Upper lobe of left lung (tissue), 4 donors: ENCODE results near the gene DRAXIN.

ENCODE experiments used
- POLR2A ChIP-seq, 4 donors: fragments of 450-650 bp; IDR thresholded peaks; one replicate each; pipeline ENCODE4 v1.5.1; 2016 to 2017; ENCODE audit warnings: antibody characterized with exemption in 4 of 4, mild to moderate bottlenecking in 2 of 4
- POLR2AphosphoS5 ChIP-seq, 2 donors: sonication (generic); formaldehyde crosslinking; IDR thresholded peaks; one replicate each; pipeline ENCODE4 v1.5.1; 2017; ENCODE audit warnings: antibody characterized with exemption in 2 of 2
- TF ChIP-seq, protein P1 (sequence below), 6 experiments: fragments of 450-650 bp in 4 of 6; fragments of 200-600 bp in 2 of 6; sonication (generic) in 2 of 6; IDR thresholded peaks; one replicate each; pipeline ENCODE4 v1.5.1; 2016 to 2019; ENCODE audit warnings: antibody characterized with exemption in 6 of 6

DNA sequence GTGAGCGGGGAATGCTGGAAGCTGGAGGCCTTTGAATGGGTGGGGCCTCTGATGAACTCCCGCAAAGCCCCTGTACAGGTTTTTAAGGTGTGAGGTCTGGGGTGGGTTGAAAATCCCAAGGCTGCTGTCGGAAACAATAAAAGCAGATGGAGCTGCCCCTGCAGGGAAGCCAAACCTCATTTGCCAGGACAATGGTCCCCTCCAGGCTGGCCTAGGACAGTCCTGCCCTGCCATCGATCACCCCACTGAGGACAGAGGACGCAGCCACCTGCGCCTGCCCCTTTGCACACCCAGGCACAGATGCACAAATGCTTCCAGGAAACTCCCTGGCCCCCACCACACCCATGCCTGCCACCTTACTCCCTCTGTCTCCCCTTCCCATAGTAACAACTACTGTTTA lies 4.4 kb downstream of the DRAXIN start:
- TF ChIP-seq, protein P1, sequence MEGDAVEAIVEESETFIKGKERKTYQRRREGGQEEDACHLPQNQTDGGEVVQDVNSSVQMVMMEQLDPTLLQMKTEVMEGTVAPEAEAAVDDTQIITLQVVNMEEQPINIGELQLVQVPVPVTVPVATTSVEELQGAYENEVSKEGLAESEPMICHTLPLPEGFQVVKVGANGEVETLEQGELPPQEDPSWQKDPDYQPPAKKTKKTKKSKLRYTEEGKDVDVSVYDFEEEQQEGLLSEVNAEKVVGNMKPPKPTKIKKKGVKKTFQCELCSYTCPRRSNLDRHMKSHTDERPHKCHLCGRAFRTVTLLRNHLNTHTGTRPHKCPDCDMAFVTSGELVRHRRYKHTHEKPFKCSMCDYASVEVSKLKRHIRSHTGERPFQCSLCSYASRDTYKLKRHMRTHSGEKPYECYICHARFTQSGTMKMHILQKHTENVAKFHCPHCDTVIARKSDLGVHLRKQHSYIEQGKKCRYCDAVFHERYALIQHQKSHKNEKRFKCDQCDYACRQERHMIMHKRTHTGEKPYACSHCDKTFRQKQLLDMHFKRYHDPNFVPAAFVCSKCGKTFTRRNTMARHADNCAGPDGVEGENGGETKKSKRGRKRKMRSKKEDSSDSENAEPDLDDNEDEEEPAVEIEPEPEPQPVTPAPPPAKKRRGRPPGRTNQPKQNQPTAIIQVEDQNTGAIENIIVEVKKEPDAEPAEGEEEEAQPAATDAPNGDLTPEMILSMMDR (IDR thresholded peaks at IDR 0.05), result no peak
- TF ChIP-seq POLR2A (IDR thresholded peaks at IDR 0.05) (no peak), POLR2AphosphoS5 (IDR thresholded peaks at IDR 0.05) (no peak)
